GM12874 (cell line): ENCODE data around the gene CASP10.

Experiments
- CTCF ChIP-seq: IDR thresholded peaks from 2 replicates; pipeline ENCODE4 v1.5.1; 2011; ENCODE audit warnings: low read depth, mild to moderate bottlenecking, control low read depth, low read length, moderate library complexity; ENCODE audit not compliant: insufficient read depth

CASP10 gene

GRCh38 chr2:201197781-201198180 is 14.8 kb downstream of the CASP10 start:
- TF ChIP-seq CTCF, result no peak

- TF ChIP-seq CTCF, result no peak
These were observed 16.9 kb downstream of the CASP10 start for GRCh38 chr2:201199847-201200246.

DNA sequence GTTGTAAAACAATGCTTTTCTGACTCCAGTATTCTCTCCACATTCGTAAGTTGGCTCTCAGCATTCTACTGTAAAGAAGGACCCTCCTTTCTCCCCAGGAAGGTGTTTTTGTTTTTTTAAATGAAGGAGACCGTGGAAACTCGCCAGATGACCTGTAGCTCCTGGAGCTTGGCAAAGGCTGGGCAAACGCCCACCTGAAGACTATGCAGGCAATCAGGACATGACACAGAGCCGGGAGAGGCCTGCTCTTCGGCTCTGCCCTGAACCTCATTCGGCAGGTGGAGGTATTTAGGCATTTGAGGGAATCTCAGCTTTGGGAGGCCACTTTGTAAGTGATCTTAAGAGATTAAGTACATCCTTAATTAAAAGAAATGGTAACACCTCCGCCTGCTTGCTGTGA is 17.4 kb downstream of the CASP10 start:
- no peak for TF ChIP-seq CTCF

DNA sequence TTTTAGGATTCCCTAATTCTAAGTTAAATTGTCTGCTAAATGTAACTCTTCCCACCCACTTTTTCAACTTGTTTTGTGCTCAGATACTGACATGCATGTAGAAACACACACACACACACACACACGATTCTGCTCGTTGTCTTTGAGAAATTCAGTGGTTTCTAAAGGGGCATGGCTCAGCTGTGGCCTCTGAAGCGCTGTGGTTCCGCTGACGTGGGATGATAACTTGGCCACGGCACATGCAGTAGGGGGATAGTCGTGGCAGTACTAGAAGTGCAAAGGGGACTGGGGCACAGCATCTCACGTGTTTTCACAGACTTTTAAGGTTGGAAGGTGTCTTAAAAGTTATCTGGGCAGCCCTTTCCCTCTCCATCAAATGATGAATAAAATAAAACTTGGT is 18.4 kb downstream of the CASP10 start:
- TF ChIP-seq CTCF, result no peak

DNA sequence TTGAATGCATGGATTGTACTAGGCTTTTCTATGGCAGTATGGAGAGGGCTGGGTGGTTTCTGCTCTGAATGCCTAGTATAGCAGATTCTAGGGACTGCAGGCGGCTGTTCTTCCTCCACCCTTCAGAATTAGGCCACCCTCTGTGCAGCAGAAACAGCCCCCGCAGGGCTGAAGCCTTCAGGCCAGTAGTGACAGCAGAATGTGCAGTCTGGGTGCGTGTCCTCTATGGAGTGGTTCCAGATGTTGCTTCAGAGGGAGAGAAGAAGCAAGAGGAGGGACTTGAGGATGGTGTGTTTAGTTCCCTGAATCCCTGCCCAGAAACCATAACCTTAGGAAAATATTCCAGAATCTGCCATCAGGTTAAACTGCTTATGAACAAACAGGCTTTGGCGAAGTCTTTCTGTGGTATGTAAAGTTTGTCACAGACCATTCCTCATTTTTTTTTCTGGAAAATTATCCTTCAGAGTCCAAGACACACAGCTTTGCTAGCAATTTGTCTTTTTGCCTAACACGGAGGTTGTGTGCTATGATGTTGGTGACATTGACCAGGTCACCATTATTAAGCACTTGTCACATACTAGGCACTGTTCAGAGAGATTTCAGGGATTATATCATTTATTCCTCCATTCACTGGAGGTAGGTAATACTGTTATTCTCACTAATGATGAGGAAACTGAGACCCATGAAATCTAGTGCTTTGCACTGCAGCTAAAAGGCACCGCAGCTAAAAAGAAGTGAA is 21.1 kb downstream of the CASP10 start:
- TF ChIP-seq CTCF, result no peak

GRCh38 chr2:201204655-201205514 is 21.9 kb downstream of the CASP10 start:
- no peak for TF ChIP-seq CTCF

GRCh38 chr2:201205515-201205849 is 22.5 kb downstream of the CASP10 start:
- no peak for TF ChIP-seq CTCF
